HPDE6-E6E7 (cell line): ENCODE measurements around the gene CCDC134.

Experiments
- DNase-seq: peaks from one replicate; pipeline ENCODE4 v3.0.0; 2011; ENCODE audit warnings: missing footprints; ENCODE audit errors: extremely low spot score

The CCDC134 gene

GRCh38 chr22:41800348-41801146 lies at the start of gene CCDC134:
TSS of gene CCDC134 (plus strand) at chr22:41800679. CDS start at chr22:41808891, 8,212 bp downstream.
- peak; percentile 83 for DNase-seq

DNA sequence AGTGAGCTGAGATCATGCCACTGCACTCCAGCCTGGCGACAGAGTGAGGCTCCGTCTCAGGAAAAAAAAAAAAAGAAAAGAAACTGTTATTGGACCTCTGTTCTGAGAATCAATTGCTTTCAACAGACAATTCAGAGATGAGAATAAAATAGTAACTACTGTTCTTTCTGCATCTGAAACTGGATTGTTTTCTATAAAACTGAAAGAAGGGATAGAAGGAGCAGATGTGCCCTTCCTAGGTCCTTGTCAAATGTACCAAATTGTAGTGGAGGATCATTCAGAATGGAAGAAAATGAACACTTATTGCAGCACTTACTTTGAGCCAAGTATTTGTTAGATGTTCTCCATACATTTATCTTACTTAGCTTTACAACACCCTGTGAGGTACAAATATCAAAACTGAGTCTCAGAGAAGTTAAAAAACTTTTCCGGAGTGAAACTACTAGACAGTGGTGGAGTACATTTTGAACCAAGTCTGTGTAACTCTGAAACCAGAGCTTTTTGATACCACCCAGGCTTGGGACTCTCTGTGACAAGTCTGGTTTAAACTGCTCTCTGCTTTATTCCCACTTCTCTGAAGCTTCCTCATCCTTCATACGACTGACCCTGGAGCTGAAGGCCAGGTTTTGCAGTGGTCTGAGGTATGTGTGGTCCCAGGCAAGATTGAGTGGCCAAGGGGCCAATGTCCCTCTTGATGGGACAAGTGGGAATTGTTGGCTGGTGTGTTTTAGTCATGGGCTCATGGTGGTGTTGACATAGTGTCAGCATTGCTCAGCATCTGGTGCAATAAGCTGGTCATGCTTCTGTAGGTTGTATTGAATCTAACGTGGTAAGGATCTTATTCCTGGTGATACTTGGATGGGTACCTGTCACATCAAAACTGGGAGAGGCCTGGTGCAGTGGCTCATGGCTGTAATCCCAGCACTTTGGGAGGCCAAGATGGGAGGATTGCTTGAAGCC lies 48.2 kb upstream of the CCDC134 start:
- no peak for DNase-seq

DNA sequence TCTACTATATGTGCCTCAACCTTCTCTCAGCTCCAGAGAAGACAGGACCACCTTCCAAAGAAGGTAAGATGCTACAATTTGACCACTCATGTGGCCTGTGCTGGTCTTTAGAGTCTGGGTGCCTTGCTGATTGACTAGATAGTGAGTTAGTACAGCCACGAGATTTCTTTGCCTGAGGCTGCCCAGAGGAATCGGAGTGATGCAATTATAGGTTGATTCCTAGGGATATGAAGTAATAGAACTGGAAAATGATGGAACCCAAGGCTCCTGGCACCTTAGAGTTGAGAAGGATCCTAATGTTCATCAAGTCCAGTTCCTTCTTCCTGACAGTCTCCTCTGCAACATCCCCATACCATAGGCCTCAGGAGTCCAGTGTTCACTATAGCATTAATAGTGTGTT lies 46.5 kb upstream of the CCDC134 start:
- DNase-seq = no peak

DNA sequence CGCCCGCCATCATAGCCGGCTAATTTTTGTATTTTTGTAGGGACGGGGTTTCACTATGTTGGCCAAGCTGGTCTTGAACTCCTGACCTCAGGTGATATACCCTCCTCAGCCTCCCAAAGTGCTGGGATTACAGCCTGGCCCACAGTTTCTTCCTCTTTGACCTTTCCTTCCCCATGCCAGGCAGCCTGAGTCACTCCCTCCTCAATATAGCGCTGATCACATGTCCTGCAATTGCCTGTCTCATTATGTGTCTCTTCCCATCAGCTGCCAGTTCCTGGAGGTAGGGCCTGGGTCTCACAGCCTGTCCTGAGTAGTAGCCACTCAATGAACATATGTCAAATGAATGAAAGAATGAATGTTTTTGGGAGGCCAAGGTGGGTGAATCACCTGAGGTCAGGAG lies 43.0 kb upstream of the CCDC134 start:
- DNase-seq = no peak

DNA sequence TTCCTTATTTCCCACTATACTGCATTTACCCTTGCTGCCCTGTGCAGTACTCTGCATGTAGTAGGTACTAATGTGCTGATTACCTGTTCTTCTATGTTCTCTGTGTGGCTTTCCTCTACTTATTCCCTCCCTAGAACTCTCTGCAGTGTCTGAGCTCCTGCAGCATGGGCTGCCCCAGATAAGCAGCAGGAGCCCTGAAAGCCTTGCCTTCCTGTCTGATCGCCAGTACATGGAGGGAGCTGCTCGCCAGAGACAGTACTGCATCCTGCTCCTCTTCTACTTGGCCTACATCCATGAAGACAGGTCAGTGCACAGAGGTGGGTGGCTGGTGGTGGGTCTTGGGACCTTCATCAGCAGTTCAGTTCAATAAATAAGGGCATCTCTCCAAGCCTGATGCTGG lies 42.2 kb upstream of the CCDC134 start:
- DNase-seq = no peak

- no peak for DNase-seq
Observed at GRCh38 chr22:41762980-41763779, 37.3 kb upstream of the CCDC134 start.

DNA sequence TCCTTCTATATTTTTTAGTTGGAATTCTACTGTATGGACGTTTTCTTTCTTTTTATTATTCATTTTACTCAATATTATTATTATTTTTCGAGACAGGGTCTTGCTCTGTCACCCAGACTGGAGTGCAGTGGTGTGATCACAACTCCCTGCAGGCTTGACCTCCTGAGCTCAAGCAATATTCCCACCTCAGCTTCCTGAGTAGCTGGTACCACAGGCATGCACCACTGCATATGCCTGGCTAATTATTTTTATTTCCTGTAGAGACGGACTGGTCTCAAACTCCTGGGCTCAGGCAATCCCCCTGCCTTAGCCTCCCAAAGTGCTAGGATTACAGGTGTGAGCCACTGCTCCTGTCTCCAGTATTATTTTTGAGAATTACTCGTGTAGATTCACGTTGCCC lies 34.0 kb upstream of the CCDC134 start:
- no peak for DNase-seq

- DNase-seq = no peak
Observed at GRCh38 chr22:41768430-41768829, 32.0 kb upstream of the CCDC134 start.

DNA sequence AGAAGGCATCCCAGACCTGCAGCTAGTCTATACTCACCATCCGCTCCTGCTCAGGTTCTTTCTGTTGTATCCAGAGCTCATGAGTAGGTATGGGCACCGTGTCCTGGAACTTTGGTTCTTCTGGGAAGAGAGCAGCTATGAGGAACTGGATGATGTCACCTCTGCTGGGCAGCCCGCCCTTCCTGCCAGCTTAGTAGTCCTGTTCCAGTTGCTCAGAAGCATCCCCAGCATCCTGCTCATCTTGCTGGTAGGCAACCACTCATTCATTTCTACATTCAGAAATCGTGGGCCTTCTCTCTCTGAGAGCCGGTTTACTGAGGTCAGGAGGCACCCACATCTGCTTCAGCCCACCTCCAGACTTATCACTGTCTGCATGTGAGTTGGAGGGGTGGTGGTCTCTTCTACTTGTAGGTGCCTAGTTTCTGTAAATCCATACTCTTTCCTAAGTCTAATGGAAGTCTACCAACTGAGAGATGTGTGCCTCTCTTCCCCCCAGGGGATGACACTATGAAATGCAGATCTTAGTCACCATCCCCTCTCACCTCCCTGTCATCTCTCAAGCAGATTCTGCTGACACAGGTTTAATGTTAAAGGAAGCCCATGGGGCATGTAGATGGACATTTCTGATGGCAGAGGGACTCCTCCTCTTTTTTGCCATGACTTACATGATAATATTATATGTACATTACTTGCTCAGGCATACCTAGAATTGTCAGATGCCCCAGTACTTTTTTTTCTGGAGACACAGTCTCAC lies 29.6 kb upstream of the CCDC134 start:
- DNase-seq = no peak

GRCh38 chr22:41772198-41772597 lies 28.3 kb upstream of the CCDC134 start:
- no peak for DNase-seq

DNA sequence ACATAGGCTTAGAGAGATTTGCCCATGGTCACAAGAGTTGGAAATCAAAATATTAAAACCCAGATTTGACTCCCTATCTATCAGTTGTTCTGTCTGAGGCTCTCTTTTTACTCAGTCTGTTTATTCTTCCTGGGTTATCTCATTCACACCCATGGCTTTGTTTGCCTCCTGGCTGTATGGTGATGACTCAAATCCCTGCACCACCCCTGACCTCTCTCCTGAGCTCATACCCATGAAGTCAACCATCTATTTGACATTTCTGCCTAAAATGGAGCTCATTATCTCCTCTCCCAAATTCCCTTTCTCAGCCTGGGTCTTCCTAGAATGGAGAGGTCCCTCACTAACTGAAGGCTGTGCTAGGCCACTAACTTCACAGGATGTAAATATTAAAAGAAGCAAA lies 27.8 kb upstream of the CCDC134 start:
- peak; percentile 54 for DNase-seq

GRCh38 chr22:41775338-41775737 lies 25.1 kb upstream of the CCDC134 start:
- DNase-seq = no peak

DNA sequence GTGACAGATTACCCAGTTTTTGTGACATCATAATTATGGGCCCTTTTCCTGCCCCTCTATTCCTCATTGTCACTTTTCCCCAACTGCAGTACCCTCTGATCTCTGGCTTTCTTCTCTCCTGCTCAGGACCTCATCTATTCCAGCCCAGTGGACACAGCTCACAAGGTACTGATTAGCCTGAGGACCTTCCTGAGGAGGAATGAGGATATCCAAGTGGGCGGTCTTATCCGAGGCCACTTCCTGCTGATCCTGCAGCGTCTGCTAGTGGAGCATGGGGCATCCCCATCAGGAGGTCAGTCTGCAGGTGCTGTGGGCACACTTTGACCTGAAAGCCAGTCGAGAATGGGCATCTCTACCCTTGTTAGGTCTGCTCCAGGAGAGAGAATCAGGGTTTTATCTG lies 24.5 kb upstream of the CCDC134 start:
- DNase-seq = no peak

DNA sequence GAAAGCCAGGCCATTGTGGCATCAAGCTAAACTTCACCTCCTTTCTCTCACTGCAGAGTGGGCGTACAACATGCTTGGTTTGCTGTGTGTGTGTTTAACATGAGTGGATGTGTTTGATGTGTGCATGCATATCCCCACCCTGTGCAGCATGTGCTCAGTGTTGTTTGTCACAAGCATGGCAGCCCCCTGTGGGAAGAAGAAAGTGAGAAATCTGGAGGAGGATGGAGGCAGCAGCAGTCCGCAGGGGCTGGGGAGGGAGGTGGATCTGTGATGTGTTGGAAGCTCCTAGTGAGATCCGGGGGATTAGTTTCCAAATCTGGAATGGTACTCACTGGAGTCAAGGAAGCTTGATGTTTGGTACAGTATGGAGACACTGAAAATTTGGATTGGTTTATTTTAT lies 24.1 kb upstream of the CCDC134 start:
- no peak for DNase-seq

DNA sequence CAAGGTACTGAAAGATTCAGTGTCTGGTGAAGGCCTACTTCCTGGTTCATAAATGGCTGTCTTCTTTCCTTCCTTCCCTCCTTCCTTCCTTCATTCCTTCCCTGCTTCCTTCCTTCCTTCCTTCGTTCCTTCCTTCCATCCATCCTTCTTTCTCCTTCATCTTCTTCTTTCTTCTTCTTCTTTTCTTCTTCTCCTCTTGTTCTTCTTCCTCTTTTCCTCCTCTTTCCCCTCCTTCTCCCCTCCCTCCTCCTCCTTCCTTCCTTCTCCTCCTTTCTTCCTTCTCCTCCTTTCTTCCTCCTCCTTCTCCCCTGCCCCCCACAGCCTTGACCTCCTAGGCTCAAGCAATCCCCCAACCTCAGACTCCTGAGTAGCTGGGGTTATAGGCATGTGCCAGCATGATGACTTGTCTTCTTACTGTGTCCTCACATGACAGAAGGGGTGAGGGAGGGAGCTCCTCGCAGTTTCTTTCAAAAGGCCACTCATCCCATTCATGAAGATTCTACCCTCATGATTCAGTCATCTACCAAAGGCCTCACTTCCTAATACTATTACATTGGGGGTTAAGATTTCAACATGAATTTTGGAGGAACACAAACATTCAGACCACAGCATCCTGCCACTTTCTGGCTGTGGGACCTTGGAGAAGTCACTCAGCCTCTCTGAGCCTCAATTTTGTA lies 22.6 kb upstream of the CCDC134 start:
- DNase-seq = no peak

DNA sequence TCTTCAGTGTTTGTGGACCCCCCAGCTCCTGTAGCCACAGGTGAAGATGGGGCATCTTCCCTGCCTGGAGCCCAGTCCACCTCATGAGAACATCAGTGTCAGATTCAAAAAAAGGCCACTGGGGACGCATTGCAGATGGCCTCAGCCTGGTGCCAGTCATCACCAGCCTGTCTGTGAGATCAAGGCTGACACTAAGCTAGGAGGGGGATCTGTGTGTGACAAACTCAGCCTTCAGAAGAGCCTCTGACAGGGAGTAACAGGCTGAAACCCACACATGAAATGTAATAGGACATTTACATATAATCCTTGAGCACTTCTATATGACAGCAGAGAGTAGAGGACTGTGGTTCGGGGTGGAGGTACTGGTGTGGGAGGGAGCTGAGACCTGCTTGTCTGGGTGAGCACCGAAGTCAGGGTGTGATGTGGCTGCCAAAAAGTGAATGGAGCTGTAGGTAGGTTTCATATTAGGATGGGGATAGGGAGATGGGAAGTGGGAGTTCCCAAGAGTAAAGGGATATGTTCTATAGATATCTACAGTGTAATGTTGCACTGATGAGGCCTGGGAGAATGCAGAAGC lies 20.5 kb upstream of the CCDC134 start:
- no peak for DNase-seq

DNA sequence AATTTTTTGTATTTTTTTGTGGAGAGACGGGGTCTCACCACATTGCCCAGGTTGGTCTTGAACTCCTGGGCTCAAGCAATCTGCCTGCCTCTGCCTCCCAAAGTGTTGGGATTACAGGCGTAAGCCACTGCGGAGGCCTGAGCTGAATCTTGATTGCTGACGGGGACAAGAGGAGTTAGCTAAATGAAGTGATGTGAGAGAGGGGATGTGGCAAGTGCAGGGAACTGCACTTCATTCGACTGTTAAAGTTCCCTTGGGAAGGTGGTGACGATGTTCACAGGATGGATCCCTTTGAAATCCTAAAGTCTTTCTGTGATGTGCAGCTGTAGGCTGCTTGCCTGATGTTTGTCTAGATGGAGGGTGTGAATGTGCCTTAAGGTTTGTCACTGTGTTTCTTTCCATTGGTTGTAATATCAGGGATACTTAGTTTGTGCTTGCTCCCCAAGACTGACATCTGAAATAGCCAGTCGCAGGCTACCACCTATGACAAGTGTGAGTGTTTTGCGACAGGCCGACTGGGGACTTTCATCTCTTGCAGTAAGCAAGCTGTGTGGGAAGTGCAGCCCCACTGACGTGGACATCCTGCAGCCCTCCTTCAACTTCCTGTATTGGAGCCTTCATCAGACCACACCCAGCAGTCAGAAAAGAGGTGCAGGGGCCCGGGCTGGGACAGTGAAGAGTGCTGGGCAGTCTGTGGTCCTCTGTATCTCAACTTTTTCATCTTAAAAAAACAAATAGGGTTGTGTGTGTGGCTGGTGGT lies 19.6 kb upstream of the CCDC134 start:
- no peak for DNase-seq

DNA sequence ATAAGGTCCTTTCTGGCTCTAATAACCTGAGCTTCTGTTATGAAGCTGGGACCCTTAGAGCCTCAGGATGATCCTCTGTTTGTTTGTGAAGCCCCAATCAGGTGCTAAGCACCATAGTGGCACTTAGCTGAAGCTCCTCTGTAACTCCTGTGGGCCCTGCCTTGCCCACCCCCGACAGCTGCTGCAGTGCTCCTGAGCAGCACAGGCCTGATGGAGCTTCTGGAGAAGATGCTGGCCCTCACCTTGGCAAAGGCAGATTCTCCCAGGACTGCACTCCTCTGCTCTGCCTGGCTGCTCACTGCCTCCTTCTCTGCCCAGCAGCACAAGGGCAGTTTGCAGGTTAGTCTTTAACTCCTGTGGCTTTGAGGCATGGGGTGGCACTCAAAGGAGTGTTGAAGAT lies 19.0 kb upstream of the CCDC134 start:
- DNase-seq = no peak

- DNase-seq = no peak
Observed at GRCh38 chr22:41782316-41782715, 18.2 kb upstream of the CCDC134 start.

DNA sequence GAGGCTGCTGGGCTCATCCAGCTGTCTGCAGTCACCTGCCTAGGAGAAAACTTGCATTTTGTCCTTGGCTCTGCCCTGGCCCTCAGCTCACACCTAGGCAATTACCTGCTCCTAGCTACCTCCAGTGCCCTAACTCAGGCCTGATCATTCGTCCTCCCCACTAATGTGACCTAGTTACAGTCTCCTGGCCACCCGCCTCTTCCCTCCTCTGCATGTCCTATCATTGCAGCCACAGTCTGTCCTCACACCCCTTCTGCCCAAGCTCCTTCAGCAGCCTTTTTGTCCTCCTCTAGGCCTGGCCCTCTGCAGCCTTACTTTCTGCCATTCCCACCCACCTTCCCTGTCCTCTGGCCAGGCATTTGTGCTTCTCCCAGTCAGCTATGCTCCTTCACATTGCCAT lies 17.7 kb upstream of the CCDC134 start:
- no peak for DNase-seq
